GM21786 (cell line): ENCODE data around the gene TPSD1.
"Not testable (repeated sequence)": the region's sequence is repeated elsewhere in the genome, so short reads cannot be mapped to it uniquely, and the experiment has no call there.

Experiments used
- ATAC-seq: cut with Tn5 transposase; IDR thresholded peaks from one replicate; pipeline ENCODE4 v1.9.1; 2021; ENCODE audit not compliant: unreplicated experiment

Gene TPSD1

DNA sequence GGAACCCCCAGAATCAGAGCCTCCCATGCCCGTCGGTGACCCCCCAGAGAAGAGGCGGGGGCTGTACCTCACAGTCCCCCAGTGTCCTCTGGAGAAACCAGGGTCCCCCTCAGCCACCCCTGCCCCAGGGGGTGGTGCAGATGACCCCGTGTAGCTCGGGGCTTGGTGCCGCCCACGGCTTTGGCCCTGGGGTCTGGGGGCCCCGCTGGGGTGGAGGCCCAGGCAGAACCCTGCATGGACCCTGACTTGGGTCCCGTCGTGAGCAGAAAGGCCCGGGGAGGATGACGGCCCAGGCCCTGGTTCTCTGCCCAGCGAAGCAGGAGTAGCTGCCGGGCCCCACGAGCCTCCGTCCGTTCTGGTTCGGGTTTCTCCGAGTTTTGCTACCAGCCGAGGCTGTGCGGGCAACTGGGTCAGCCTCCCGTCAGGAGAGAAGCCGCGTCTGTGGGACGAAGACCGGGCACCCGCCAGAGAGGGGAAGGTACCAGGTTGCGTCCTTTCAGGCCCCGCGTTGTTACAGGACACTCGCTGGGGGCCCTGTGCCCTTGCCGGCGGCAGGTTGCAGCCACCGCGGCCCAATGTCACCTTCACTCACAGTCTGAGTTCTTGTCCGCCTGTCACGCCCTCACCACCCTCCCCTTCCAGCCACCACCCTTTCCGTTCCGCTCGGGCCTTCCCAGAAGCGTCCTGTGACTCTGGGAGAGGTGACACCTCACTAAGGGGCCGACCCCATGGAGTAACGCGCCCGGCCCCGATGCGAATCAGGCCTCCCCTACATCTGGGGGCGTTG, 34.8 kb upstream of the TPSD1 start:
- no peak for ATAC-seq

DNA sequence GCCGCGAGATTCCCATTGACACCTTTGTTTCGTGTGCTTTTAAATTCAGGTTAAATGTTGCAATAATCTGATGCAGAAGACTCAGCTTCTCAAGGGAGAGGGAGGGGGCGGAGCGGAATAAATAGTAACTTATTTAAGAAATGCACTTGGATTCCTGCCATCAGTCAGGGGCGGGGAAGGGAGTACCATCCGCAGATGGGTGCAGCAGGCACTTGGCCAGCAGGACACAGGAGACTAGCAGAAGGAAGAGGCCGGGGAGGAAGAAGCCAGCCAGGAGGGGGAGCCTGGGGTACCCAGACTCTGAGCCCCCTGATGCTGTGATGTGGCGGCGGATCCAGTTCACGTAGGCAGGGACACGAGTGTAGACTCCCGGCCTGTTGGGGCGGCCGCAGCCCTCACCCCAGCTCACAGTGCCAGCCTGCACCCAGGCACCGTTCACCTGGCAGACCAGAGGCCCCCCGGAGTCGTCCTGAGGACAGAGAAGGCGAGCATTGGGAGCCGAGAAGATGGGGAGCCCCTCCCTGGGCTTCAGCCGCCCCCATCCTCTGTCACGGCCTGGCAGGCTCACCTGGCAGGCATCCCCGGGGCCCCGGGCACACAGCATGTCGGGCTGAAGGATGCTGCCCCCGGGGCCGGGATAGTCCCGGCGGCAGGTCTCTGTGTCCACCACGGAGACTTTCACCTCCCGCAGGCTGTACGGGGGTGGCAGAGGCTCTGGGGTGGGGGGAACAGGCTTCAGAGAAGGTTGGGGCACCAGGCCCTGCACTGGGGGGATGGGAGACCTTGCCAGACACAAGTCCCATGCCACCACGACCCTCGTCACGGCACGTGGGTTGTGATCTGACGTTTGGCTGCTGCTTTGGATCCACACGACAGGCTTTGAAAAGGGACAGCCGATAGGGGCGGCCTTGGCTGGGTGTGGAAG, 34.0 kb upstream of the TPSD1 start:
- ATAC-seq = no peak

DNA sequence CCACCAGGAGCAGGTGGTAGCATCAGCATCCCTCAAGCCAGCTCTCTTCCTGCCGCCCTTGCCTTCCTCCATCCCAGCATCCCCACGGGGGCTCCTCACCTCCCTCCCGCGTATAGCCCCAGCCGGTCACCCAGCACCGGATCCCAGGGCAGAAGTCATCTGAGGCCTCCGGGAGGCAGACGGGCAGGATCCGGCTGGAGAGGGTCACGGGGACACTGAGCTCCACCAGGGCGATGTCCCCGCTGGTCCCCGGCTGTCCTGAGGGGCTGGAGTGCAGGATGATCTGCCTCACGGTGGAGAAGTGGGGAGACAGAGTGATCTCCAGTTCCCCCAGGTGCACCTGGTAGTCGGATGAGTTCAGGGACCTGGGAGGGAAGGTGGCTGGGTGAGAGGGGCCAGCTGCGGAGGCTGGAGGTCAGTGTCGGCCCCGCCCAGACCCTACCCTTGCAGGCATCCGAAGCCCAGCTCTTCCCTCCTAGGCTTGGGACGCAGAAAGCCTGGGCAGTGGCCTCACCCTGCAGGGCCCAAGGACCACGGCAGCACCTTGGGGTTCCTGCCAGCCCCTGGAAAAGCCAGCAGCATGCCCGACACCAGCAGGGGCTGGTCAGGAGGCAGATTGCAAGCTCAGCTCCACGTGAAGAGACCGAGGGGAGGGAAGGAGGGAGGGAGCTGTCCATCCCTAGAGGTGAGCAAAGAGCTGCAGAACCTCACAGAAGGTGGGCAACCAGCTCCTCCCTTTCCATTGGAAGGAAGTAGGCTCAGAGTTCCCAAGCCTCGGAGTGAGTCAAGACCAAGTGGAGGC, 33.1 kb upstream of the TPSD1 start:
- ATAC-seq = no peak

DNA sequence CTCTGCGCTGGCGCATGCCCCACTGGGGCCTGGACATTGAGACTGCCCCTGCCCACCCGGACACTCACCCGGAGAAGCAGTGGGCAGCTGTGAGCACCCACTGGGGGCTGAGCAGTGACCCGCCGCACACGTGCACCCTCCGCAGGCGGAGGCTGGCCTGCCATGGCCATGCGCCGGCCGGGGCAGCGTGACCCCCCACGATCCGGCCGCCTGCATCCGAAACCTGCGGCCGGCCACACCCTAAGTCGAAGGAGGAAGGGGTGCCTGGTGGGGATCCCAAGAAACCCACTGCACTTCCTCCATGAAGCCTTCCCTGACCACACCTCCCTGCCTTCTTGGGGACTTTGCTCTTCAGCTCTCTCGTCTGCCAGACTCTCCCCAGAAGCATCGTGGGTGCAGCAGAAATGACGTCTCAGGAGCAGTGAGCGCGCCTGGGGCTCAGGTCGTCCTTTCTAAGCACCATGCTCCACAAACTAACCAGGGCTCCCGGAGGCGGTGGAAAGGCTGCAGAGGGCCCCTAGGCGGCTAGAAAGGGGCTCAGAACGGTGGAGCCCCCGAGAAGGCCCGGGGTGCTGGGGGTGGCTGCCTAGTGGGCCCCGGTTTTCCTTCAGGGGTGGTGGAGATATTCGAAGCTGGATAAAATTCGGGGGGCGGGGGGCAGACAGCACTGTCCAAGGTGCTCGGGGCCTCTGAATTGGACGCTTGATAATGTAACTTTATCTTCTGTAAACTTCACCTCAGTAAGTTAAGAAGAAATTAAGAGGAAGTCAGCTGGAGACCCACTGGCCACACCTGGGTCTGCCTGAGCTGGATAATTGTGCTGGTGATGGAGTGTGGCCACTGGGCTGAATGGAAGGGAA, 32.3 kb upstream of the TPSD1 start:
- no peak for ATAC-seq

DNA sequence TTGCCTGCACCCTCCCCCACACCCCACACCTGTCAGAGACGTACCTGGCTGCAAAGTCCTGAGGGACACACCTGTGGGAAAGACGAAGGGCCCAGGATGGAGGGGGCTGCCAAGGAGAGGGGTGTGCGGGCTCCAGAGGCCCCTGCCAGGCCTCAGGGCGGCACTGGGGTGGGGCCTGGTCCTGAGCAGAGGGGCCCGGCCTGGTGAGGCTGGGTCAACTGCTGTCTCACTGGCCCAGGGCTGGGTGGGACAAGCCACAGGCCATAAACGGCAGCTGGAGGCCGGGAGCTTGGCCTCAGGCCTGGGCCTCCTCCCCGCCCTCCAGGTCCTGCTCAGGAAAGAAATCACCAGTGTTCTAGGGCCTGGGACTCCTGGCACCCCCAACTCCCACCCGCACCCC, 31.3 kb upstream of the TPSD1 start:
- ATAC-seq = no peak

DNA sequence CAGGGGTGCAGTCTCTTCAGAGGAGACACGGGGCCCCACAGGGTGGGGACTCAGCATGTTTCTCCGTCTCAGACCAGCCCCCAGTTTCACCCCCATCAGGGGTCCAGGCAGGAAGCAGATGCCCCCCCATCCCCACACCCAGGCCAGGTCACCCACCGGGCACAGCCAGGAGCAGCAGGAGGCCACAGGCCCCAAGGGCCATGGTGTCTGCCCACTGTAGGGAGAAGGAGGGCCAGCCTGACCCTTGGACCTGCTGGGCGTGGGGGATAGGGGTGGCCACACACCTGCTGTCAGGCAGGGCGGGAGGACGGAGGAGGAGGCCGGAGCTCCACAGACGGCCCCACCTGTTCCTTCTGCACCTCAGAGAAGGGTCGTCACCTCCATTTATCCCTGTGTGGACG, 30.8 kb upstream of the TPSD1 start, which contains the start of gene TPSG1:
TPSG1 (minus strand) TSS at position 218 of the 401 bp plus-strand sequence; CDS start at position 202, 16 bp downstream.
- ATAC-seq = no peak

DNA sequence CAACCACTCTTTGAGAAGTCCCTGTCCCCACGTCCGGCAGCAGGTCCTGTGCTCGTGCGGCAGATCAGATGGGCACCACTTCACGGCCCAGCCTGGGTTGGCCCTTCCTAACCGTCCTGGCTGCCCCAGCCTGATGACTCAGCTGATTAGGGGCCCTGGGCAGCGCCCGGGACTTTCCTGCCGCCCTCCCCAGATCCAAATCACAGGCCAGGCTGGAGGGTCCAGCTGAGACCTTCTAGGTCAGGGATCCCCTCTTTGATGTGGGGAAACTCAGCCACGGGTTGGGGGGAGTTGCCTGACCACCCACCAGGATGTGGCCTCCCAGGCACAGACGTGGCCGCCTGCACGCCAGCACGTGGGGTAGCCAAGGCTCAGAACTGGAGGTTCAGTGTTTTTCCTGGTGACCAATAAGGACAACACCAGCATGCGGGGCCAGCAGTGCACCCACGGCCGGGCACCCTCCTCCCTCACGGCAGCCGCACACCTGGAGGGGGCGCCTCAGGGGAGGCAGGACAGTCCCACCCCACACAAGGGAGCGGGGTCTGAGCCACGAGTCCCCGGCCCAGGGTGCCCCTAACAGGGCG, 30.0 kb upstream of the TPSD1 start:
- ATAC-seq = not testable (repeated sequence)

DNA sequence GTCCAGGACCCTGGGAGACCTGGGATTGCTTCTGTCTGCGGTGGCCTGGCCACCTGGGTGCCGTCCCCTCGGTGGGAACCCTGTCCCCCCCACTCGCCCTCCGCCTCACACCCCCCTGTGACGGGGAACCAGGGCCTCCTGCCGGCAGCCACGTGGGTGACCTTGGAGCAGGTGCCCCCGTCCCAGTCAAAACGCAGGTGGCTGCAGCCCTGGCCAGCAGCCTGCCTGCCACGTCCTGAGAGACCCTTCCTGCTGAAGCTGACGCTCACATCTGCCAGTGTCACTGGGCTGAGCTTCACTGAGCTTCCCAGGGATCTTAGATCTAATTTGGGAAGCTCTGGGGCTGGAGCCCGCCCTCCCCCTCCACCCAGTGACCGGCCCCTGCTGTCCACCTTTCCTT, 29.2 kb upstream of the TPSD1 start:
- not testable (repeated sequence) for ATAC-seq

DNA sequence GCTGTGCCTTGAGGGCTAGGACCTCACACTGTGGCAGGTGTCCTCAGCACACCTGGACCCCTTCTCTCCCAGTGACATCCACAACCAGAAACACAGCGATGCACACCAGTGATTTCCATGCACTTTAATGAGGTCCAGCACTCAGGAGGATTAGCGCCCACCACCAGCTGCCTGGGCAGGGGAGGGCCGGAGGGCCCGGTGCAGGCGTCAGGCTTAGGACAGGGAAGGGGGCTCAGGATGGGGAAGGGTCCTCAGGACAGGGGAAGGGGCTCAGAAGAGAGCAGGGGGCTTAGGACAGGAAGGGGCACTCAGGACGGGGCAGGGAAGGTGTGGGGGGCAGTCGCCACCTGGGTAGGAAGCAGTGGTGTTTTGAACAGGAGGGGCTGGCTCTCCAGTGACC, 27.6 kb upstream of the TPSD1 start:
- not testable (repeated sequence) for ATAC-seq

DNA sequence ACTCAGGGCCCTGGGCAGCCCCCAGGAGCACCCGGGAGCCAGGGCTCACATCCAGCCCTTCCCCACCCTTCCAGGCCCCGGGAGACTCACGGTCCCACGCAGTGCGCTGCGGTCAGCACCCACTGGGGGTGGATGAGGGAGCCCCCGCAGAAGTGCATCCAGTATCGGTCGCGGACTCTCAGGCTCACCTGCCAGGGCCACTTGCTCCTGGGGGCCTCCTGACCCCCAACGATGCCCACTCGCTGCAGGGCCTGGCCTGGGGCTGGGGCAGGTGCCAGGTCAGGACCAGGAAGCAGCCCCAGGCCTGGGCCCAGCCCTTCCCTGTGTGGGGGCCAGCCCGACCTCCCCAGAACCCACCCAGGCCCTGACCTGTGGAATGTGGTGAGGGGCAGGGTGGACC, 26.4 kb upstream of the TPSD1 start:
- ATAC-seq = not testable (repeated sequence)

DNA sequence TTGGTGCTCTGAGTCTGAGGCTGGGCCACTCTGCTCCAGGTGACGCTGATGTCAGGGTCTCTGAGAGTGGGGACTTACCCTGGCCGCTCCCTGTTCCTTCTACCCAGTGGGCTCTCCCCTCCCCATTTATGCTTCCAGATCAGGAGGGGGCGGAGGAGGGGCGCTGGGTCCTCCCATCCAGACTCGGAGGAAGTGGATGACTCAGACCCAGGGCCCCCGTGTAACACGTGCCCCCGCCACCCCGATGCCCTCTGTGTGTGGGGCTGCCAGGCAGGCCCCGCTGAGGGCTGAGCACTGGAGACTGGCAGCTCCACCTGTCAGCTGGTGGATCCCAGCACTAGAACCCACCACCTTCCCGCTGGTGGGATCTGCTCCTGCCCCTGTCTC, 25.8 kb upstream of the TPSD1 start, which contains the start of gene TPSB2:
TPSB2 (minus strand) TSS at position 101 of the 387 bp plus-strand sequence. CDS start 233 bp downstream, outside the sequence.
- not testable (repeated sequence) for ATAC-seq

DNA sequence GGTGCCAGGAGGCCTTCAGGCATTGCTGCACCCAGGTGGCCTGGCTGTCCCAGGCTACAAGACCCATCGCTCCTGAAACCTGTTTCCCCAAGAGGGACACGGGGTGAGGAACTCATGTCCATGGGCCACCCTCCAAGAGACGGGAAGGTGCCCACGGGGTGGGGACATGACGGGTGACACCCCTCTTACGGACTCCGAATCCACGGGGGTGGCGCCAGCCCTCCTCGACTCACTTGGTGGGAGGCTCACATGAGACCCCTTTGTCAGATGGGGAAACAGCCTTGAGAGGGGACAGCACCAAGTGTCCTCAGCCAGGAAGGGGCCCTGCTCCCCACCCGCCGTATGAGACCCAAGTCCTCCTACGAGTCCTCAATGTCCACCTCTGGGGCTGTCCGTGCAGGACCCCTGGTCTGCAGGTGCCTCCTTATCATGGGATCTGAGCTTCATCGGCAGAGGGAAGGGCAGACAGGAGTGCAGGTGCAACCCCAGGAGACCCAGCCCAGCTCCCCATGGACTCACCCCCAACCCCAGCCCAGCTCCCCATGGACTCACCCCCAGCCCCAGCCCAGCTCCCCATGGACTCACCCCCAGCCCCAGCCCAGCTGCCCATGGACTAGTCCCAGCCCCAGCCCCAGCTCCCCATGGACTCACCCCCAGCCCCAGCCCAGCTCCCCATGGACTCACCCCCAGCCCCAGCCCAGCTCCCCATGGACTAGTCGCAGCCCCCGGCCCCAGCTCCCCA, 25.2 kb upstream of the TPSD1 start:
- ATAC-seq = not testable (repeated sequence)

DNA sequence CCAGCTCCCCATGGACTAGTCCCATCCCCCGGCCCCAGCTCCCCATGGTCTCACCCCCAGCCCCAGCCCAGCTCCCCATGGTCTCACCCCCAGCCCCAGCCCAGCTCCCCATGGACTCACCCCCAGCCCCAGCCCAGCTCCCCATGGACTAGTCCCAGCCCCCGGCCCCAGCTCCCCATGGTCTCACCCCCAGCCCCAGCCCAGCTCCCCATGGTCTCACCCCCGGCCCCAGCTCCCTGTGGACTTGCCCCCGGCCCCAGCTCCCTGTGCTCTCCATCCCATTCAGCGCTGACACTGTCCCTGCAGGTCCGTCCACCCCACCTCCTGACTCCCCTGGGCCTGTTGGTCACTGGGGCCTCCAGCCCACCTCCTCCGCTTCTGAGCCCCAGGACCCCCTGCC, 24.6 kb upstream of the TPSD1 start:
- ATAC-seq = not testable (repeated sequence)

DNA sequence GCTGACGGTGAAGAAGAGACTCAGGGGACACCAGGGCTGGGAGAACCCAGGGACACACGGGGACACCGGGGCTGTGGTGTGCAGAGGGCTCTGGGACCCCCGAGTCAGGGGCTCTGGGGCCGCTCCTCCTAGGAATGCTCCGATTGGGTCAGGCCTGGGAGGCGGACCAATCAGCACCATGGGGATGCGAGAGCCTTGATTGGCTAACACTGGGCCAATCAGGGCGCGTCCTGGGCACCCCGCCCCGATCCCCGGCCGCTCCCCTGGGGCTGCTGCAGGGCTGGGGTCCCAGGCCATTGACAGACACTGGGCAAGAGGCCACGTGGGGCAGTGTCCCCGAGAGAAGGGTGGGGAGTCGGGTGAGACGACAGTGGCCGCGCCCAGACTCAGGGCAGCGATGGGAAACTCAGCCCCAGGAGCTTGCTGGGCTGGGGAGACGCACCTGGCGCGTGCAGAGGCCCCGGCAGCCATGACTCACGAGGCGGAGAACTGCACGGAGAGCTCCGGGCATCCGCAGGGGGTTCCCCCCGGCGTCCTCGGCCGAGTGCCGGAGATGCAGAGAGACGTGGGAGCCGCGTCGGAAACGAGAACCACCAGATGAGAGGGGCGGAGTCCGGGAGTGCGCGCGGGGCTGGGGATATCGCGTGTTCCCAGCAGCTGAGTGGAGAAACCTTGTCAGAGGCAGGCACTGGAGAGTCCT, 23.7 kb upstream of the TPSD1 start:
- ATAC-seq = not testable (repeated sequence)

DNA sequence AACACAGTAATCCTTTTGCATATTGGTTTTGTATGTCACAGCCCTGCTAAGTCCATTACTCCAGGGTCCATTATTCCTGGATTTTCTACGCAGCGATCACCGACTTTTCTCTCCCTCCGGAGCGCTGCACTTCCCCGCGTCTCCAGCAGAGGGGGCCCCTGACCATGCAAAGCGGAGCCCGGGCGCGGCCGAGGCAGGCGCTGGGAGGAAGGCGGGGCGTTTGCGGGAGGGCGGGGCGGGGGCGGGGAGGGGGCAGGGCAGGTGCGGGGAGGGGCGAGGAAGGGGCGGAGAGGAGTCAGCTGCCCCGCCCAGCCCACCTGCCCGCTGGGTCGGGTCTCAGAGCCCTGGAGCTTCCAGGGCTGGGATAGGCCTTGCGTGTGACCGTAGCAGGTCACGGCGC, 19.2 kb upstream of the TPSD1 start:
- ATAC-seq = not testable (repeated sequence)

DNA sequence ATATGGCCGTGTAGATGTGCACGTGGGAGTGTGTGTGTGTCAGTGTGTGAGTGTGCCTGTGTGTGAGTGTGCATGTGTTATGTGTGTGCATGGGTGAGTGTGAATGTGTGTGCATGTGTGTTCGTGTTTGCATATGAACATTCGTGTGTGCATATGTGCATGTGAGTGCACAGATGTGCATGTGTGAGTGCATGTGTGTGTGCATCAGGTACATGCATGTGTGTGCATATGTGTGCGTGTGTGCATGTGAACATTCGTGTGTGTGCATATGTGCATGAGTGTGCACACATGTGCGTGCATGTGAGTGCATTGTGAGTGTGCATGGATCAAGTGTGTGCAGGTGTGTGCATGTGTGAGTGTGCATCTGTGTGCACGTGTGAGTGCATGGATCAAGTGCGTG, 17.9 kb upstream of the TPSD1 start:
- no peak for ATAC-seq

DNA sequence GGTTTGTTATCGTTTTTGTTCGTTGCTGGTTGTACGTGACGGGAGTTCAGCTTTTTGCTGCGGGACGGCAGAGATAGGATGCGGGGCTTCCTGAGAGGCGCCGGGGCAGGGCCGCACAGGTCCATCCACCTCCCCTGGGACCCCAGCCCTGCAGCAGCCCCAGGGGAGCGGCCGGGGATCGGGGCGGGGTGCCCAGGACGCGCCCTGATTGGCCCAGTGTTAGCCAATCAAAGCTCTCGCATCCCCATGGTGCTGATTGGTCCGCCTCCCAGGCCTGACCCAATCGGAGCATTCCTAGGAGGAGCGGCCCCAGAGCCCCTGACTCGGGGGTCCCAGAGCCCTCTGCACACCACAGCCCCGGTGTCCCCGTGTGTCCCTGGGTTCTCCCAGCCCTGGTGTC, 17.0 kb upstream of the TPSD1 start:
- not testable (repeated sequence) for ATAC-seq

DNA sequence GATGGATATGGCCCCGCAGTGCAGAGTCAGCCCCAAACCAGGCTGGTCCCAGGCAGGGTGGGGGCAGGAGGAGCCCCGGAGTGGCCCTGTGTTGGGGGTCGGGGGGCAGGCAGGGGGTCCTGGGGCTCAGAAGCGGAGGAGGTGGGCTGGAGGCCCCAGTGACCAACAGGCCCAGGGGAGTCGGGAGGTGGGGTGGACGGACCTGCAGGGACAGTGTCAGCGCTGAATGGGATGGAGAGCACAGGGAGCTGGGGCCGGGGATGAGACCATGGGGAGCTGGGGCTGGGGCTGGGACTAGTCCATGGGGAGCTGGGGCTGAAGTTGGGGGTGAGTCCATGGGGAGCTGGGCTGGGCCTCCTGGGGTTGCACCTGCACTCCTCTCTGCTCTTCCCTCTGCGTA, 16.3 kb upstream of the TPSD1 start:
- ATAC-seq = not testable (repeated sequence)
